ENCODE data around the gene MTHFD2L.

The MTHFD2L gene

DNA sequence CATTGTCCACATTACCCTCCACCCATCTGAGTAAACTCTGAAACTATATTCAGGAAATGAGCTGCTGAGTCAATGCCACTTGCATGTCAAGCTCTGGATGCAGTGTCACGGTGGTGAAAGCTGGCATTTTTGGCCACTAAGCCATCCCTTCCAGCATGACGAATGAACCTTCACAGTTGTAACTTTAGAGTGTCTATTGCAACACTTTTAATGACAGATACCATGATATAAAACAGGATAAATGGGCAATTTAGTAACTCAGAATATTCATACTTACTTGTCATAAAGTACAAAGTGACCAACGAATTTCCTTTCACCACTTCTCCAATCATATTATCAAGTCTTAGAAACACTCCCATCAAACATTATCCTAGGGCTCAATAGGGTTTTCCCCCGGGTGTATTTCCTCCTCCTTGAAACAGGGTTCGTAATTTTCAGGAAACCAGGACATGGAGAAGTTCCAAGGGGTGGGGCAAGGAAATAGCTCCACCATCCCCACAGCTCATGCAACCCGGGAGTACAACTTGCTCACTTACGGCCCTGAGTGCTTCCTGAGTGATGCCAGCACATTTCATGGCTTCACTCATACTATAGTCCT, 73.1 kb downstream of the MTHFD2L start:
- H3K27me3 ChIP-seq (ENCODE audit: control insufficient read depth in 2 of 2, insufficient read depth in 2 of 2, low read length in 2 of 2): no peaks in the 10 kb centered on the region
- no peak overlapping the region for H3K9ac ChIP-seq (ENCODE audit: low read depth in 1 of 2, low read length in 2 of 2)
- no peaks in the 10 kb centered on the region for H3K36me3 ChIP-seq (ENCODE audit: control insufficient read depth in 2 of 2, insufficient read depth in 2 of 2, low read length in 2 of 2)
- peaks cover 3 to 8% of the 10 kb centered on the region in 2 donors for H3K4me1 ChIP-seq (ENCODE audit: control insufficient read depth in 2 of 2, insufficient read depth in 2 of 2, low read length in 2 of 2)
- H3K9me3 ChIP-seq (ENCODE audit: control insufficient read depth in 2 of 2, low read length in 2 of 2): no peaks in the 10 kb centered on the region
- peak overlapping the region; percentile 5 to 48 for H3K27ac ChIP-seq (ENCODE audit: low read depth in 2 of 2, low read length in 2 of 2)
- no peak overlapping the region for H3K4me3 ChIP-seq (ENCODE audit: low read length in 2 of 2)

DNA sequence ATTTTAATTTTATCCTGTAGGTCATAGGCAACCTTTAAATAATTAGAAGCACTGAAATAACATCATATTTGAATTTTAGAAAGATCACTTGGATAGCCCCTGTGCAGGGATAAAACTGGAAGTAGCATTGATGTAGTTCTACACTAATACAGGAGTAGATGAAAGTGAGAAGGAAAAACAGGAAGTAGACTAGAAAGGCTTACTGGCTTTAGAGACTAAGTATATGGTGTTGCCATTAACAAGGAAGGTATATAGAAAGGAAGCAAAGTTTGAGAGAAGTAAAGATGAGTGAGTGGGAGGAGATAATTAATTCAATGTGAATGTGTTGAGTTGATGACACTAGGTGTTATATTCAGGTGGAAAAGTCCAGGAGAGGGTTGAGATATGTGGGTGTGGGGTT, 77.2 kb downstream of the MTHFD2L start:
- no peaks in the 10 kb centered on the region for H3K36me3 ChIP-seq (ENCODE audit: control insufficient read depth in 2 of 2, insufficient read depth in 2 of 2, low read length in 2 of 2)
- peaks cover 2 to 3% of the 10 kb centered on the region in 2 donors for H3K4me1 ChIP-seq (ENCODE audit: control insufficient read depth in 2 of 2, insufficient read depth in 2 of 2, low read length in 2 of 2)
- H3K9ac ChIP-seq (ENCODE audit: low read depth in 1 of 2, low read length in 2 of 2): no peak overlapping the region
- H3K4me3 ChIP-seq (ENCODE audit: low read length in 2 of 2): no peak overlapping the region
- no peak overlapping the region for H3K27ac ChIP-seq (ENCODE audit: low read depth in 2 of 2, low read length in 2 of 2)
- no peaks in the 10 kb centered on the region for H3K27me3 ChIP-seq (ENCODE audit: control insufficient read depth in 2 of 2, insufficient read depth in 2 of 2, low read length in 2 of 2)
- no peaks in the 10 kb centered on the region for H3K9me3 ChIP-seq (ENCODE audit: control insufficient read depth in 2 of 2, low read length in 2 of 2)

DNA sequence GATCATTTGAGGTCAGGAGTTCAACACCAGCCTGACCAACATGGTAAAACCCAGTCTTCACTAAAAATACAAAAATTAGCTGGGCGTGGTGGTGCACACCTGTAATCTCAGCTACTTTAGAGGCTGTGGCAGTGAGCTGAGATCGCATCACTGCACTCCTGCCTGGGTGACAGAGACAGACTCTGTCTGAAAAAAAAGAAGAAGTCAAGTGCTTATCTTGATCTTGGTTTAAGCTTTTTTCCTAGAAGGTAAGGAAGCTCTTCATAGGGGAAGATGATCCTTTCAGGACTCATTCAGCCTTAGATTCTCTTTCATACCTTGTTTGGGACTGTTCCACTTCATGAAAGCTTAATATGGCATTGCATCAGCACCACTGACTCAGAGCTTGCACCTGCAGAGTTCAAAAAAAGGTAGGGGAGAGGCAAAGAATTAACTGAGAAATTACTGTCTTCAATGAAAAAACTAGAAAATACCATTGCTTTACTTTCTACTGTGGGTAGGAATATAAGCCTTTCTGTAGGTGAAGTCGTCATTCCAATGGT, 79.6 kb downstream of the MTHFD2L start:
- Histone ChIP-seq H3K9me3 (ENCODE audit: control insufficient read depth in 2 of 2, low read length in 2 of 2) (no peaks in the 10 kb centered on the region), H3K4me3 (ENCODE audit: low read length in 2 of 2) (no peak overlapping the region), H3K4me1 (ENCODE audit: control insufficient read depth in 2 of 2, insufficient read depth in 2 of 2, low read length in 2 of 2) (no peaks in the 10 kb centered on the region), H3K27me3 (ENCODE audit: control insufficient read depth in 2 of 2, insufficient read depth in 2 of 2, low read length in 2 of 2) (no peaks in the 10 kb centered on the region), H3K36me3 (ENCODE audit: control insufficient read depth in 2 of 2, insufficient read depth in 2 of 2, low read length in 2 of 2) (no peaks in the 10 kb centered on the region), H3K27ac (ENCODE audit: low read depth in 2 of 2, low read length in 2 of 2) (no peak overlapping the region), H3K9ac (ENCODE audit: low read depth in 1 of 2, low read length in 2 of 2) (no peak overlapping the region)

DNA sequence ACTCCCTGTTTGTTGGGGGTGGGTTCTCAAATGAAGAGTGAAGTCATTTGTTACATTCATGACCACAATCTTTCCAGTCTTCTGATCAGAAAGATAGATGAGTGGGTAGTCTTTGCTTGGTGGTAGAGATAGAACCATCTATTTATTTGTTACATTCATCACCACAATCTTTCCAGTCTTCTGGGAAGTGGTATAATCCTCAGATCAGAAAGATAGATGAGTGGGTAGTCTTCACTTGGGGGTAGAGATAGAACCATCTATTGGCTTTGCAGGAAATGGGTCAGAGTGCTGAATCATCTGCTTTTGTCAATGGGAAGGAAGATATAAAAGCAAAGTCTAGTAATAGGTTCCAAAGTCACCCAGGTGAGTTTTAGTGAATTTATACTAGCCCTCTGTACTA, 86.1 kb downstream of the MTHFD2L start:
- Histone ChIP-seq H3K4me3 (ENCODE audit: low read length in 2 of 2) (no peak overlapping the region), H3K4me1 (ENCODE audit: control insufficient read depth in 2 of 2, insufficient read depth in 2 of 2, low read length in 2 of 2) (no peaks in the 10 kb centered on the region), H3K27me3 (ENCODE audit: control insufficient read depth in 2 of 2, insufficient read depth in 2 of 2, low read length in 2 of 2) (no peaks in the 10 kb centered on the region), H3K9me3 (ENCODE audit: control insufficient read depth in 2 of 2, low read length in 2 of 2) (no peaks in the 10 kb centered on the region), H3K27ac (ENCODE audit: low read depth in 2 of 2, low read length in 2 of 2) (no peak overlapping the region), H3K36me3 (ENCODE audit: control insufficient read depth in 2 of 2, insufficient read depth in 2 of 2, low read length in 2 of 2) (no peaks in the 10 kb centered on the region), H3K9ac (ENCODE audit: low read depth in 1 of 2, low read length in 2 of 2) (no peak overlapping the region)

DNA sequence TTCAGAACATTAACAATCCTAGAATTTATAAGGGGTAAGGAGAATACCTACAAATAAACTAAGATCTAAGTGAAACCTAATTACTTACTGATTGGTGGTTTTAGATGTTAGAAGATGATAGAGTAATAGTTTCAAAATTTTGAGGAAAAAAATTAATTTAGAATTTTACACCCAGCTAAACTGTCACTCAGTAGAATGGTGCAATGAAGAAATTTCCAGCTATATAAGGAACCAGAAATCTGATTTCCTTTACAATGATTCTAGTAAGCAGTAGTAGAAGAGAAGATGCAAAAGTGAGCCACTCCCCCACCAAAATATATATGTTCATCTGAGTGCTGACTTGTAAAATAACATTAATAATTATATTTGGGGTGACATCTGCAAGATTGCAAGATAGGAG, 95.0 kb downstream of the MTHFD2L start:
- Histone ChIP-seq H3K4me1 (ENCODE audit: control insufficient read depth in 2 of 2, insufficient read depth in 2 of 2, low read length in 2 of 2) (no peaks in the 10 kb centered on the region), H3K27me3 (ENCODE audit: control insufficient read depth in 2 of 2, insufficient read depth in 2 of 2, low read length in 2 of 2) (no peaks in the 10 kb centered on the region), H3K9ac (ENCODE audit: low read depth in 1 of 2, low read length in 2 of 2) (no peak overlapping the region), H3K36me3 (ENCODE audit: control insufficient read depth in 2 of 2, insufficient read depth in 2 of 2, low read length in 2 of 2) (no peaks in the 10 kb centered on the region), H3K27ac (ENCODE audit: low read depth in 2 of 2, low read length in 2 of 2) (no peak overlapping the region), H3K4me3 (ENCODE audit: low read length in 2 of 2) (no peak overlapping the region), H3K9me3 (ENCODE audit: control insufficient read depth in 2 of 2, low read length in 2 of 2) (peaks cover 0 to 7% of the 10 kb centered on the region in 2 donors)

DNA sequence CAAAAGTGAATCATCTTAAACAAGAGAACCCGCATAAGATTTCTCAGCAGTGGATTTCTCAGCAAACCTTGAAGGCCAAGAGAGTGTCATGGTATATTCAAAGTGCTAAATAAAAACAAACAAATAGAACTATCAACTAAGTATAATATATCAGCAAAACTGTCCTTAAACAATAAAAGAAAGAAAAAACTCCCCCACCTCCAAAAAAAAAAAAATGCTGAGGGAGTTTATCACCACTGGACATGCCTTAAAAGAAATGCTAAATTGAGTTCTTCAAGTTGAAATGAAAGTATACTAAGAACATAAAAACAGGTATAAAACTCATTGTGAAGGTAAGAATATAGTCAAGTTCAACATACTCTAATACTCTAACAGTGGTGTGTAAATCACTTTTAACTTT, 96.5 kb downstream of the MTHFD2L start:
- no peak overlapping the region for H3K9ac ChIP-seq (ENCODE audit: low read depth in 1 of 2, low read length in 2 of 2)
- no peak overlapping the region for H3K27ac ChIP-seq (ENCODE audit: low read depth in 2 of 2, low read length in 2 of 2)
- no peaks in the 10 kb centered on the region for H3K4me1 ChIP-seq (ENCODE audit: control insufficient read depth in 2 of 2, insufficient read depth in 2 of 2, low read length in 2 of 2)
- H3K9me3 ChIP-seq (ENCODE audit: control insufficient read depth in 2 of 2, low read length in 2 of 2): peaks cover 0 to 7% of the 10 kb centered on the region in 2 donors
- no peaks in the 10 kb centered on the region for H3K27me3 ChIP-seq (ENCODE audit: control insufficient read depth in 2 of 2, insufficient read depth in 2 of 2, low read length in 2 of 2)
- H3K36me3 ChIP-seq (ENCODE audit: control insufficient read depth in 2 of 2, insufficient read depth in 2 of 2, low read length in 2 of 2): no peaks in the 10 kb centered on the region
- no peak overlapping the region for H3K4me3 ChIP-seq (ENCODE audit: low read length in 2 of 2)

DNA sequence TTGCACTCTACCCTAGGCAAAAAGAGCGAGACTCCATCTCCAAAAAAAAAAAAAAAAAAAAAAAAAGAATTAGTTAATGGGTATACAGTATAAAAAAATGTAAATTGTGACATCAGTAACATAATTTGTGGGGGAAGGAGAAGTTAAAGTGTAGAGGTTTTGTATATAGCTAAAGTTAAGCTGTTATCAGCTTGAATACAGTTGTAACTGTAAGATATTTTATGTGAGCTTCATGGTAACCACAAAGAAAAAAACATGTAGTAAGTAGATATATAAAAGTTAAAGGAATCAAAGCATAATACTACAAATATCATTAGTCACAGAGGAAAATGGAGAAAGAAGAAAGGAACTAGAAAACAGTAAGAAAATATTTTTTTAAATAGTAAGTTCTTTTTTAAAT, 97.2 kb downstream of the MTHFD2L start:
- H3K9ac ChIP-seq (ENCODE audit: low read depth in 1 of 2, low read length in 2 of 2): no peak overlapping the region
- no peak overlapping the region for H3K4me3 ChIP-seq (ENCODE audit: low read length in 2 of 2)
- H3K27ac ChIP-seq (ENCODE audit: low read depth in 2 of 2, low read length in 2 of 2): no peak overlapping the region
- H3K27me3 ChIP-seq (ENCODE audit: control insufficient read depth in 2 of 2, insufficient read depth in 2 of 2, low read length in 2 of 2): no peaks in the 10 kb centered on the region
- peaks cover 0 to 7% of the 10 kb centered on the region in 2 donors for H3K9me3 ChIP-seq (ENCODE audit: control insufficient read depth in 2 of 2, low read length in 2 of 2)
- no peaks in the 10 kb centered on the region for H3K4me1 ChIP-seq (ENCODE audit: control insufficient read depth in 2 of 2, insufficient read depth in 2 of 2, low read length in 2 of 2)
- no peaks in the 10 kb centered on the region for H3K36me3 ChIP-seq (ENCODE audit: control insufficient read depth in 2 of 2, insufficient read depth in 2 of 2, low read length in 2 of 2)

DNA sequence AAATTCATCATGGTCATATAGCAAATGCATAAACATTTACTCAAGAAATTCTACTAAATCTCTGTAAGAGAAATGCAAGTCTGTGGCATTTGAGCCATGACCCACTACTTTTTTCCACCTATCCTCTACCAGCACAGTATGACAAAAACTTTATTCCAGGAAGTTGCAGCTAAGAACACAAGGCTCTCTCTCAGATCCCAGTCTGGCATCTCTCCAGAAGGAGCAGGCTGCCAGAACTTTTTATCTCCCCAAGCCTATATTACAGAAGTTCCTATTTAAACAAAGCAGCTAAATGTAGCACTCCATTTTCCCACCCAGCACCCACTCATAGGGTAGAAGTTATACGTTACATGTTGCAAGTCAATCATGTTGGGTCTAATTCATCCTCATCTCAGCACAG, 101.0 kb downstream of the MTHFD2L start:
- Histone ChIP-seq H3K27ac (ENCODE audit: low read depth in 2 of 2, low read length in 2 of 2) (no peak overlapping the region), H3K4me3 (ENCODE audit: low read length in 2 of 2) (no peak overlapping the region), H3K27me3 (ENCODE audit: control insufficient read depth in 2 of 2, insufficient read depth in 2 of 2, low read length in 2 of 2) (no peaks in the 10 kb centered on the region), H3K9me3 (ENCODE audit: control insufficient read depth in 2 of 2, low read length in 2 of 2) (no peaks in the 10 kb centered on the region), H3K9ac (ENCODE audit: low read depth in 1 of 2, low read length in 2 of 2) (no peak overlapping the region), H3K4me1 (ENCODE audit: control insufficient read depth in 2 of 2, insufficient read depth in 2 of 2, low read length in 2 of 2) (no peaks in the 10 kb centered on the region), H3K36me3 (ENCODE audit: control insufficient read depth in 2 of 2, insufficient read depth in 2 of 2, low read length in 2 of 2) (no peaks in the 10 kb centered on the region)

DNA sequence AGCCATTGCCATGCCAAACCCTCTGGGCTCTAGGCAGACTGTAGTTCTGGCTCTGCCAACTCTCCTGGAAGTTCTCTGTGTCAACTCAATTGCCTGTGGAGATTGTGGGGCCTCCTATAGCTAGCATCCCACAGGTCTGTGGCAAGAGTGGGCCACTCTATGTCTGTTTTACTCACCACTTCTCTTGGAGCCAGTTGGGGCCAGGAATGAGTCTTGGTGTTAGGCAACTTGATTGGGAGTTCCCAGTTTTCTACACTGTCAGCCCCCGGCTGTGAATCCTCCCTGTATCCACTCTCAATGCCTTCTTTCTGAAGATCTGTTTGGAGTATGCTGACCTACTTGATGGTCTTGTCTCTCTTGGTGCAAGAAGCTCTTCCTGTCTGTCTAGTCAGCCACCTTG, 102.1 kb downstream of the MTHFD2L start:
- no peaks in the 10 kb centered on the region for H3K36me3 ChIP-seq (ENCODE audit: control insufficient read depth in 2 of 2, insufficient read depth in 2 of 2, low read length in 2 of 2)
- no peak overlapping the region for H3K4me3 ChIP-seq (ENCODE audit: low read length in 2 of 2)
- no peaks in the 10 kb centered on the region for H3K4me1 ChIP-seq (ENCODE audit: control insufficient read depth in 2 of 2, insufficient read depth in 2 of 2, low read length in 2 of 2)
- H3K27ac ChIP-seq (ENCODE audit: low read depth in 2 of 2, low read length in 2 of 2): no peak overlapping the region
- H3K27me3 ChIP-seq (ENCODE audit: control insufficient read depth in 2 of 2, insufficient read depth in 2 of 2, low read length in 2 of 2): no peaks in the 10 kb centered on the region
- no peaks in the 10 kb centered on the region for H3K9me3 ChIP-seq (ENCODE audit: control insufficient read depth in 2 of 2, low read length in 2 of 2)
- H3K9ac ChIP-seq (ENCODE audit: low read depth in 1 of 2, low read length in 2 of 2): no peak overlapping the region

DNA sequence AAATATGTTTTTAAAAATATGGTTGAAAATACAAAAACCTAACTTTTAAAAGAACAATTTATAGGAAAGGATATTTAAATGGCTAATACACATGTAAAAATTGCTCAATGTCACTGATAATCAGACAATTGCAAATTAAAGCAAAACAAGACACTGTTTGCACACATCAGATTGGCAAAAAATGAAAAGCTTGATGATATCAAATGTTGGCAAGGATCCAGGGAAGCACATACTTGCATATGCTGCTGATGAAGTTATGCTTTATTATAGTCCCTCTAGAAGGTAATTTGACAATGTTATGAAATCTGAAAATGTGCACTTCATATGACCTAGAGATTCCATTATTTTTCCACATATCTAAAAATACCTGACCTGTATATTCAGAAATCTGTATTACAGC, 104.6 kb downstream of the MTHFD2L start:
- Histone ChIP-seq H3K9me3 (ENCODE audit: control insufficient read depth in 2 of 2, low read length in 2 of 2) (no peaks in the 10 kb centered on the region), H3K27ac (ENCODE audit: low read depth in 2 of 2, low read length in 2 of 2) (no peak overlapping the region), H3K4me1 (ENCODE audit: control insufficient read depth in 2 of 2, insufficient read depth in 2 of 2, low read length in 2 of 2) (no peaks in the 10 kb centered on the region), H3K4me3 (ENCODE audit: low read length in 2 of 2) (no peak overlapping the region), H3K36me3 (ENCODE audit: control insufficient read depth in 2 of 2, insufficient read depth in 2 of 2, low read length in 2 of 2) (no peaks in the 10 kb centered on the region), H3K9ac (ENCODE audit: low read depth in 1 of 2, low read length in 2 of 2) (no peak overlapping the region), H3K27me3 (ENCODE audit: control insufficient read depth in 2 of 2, insufficient read depth in 2 of 2, low read length in 2 of 2) (no peaks in the 10 kb centered on the region)

DNA sequence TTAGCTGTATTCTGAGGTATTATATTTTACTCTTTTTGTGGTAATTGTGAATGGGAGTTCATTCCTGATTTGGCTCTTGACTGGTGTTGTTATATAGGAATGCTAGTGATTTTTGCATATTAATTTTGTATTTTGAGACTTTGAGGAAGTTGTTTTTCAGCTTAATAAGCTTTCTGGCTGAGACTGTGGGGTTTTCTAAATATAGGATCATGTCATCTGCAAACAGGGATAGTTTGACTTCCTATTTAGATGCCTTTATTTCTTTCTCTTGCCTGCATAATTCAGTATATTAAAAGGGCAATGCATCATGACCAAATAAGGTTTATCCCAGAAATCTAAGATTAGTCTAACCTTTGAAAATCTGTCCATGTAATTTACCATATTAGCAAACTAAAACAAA, 105.6 kb downstream of the MTHFD2L start:
- no peak overlapping the region for H3K27ac ChIP-seq (ENCODE audit: low read depth in 2 of 2, low read length in 2 of 2)
- no peak overlapping the region for H3K4me3 ChIP-seq (ENCODE audit: low read length in 2 of 2)
- H3K9me3 ChIP-seq (ENCODE audit: control insufficient read depth in 2 of 2, low read length in 2 of 2): no peaks in the 10 kb centered on the region
- H3K4me1 ChIP-seq (ENCODE audit: control insufficient read depth in 2 of 2, insufficient read depth in 2 of 2, low read length in 2 of 2): no peaks in the 10 kb centered on the region
- no peak overlapping the region for H3K9ac ChIP-seq (ENCODE audit: low read depth in 1 of 2, low read length in 2 of 2)
- H3K27me3 ChIP-seq (ENCODE audit: control insufficient read depth in 2 of 2, insufficient read depth in 2 of 2, low read length in 2 of 2): no peaks in the 10 kb centered on the region
- H3K36me3 ChIP-seq (ENCODE audit: control insufficient read depth in 2 of 2, insufficient read depth in 2 of 2, low read length in 2 of 2): no peaks in the 10 kb centered on the region

Data from mucosa of rectum (tissue), 2 donors.